H1 (cell line): Measurements from ENCODE around the gene TAGLN3. TPM values are rescaled to one million over a fixed set of nuclear protein-coding genes. Genes with fewer than 3 reads are reported as not detected.

Source experiments
- HDAC6 ChIP-seq: IDR thresholded peaks from one replicate; pipeline ENCODE4 v1.7.1; 2012; ENCODE audit warnings: low read depth, mild to moderate bottlenecking, inconsistent platforms, low read length, moderate library complexity
- polyA plus RNA-seq, 7 experiments: library from polyadenylated mRNA; depleted of rRNA in 3 of 7; stranded (reverse) in 5 of 7; unstranded in 2 of 7; fragments of >200 nt in 5 of 7; fragments of 200-250 nt in 2 of 7; gene quantifications; 1 replicate in 5 of 7; 2 replicates in 1 of 7; 4 replicates in 1 of 7; pipeline versions ENCODE4 v1.2.1 to v1.2.3, GENCODE V29; 2011 to 2013; ENCODE audit warnings: missing spikeins in 2 of 7, mixed read lengths in 2 of 7
- total RNA-seq: library from RNA; stranded (reverse); fragmentation: NEBNext Ultra II Directional; extraction: Animal tissue kit (Norgen Biotek cat#: 25700); gene quantifications from 2 replicates; pipeline ENCODE4 v1.2.1, GENCODE V29; 2021
- TF ChIP-seq, protein P1 (sequence below): fragments of 300-600 bp; sonication (generic); IDR thresholded peaks from 2 replicates; pipeline ENCODE4 v1.7.1; 2012; ENCODE audit warnings: low read length, moderate library complexity, mild to moderate bottlenecking, inconsistent platforms; ENCODE audit not compliant: insufficient replicate concordance

Gene TAGLN3
- total and polyA plus RNA-seq, 2 of the 8 experiments (the other 6 are each of a cell fraction or from before 2014, with no cell fraction given) = 6.3 to 7.5 TPM

DNA sequence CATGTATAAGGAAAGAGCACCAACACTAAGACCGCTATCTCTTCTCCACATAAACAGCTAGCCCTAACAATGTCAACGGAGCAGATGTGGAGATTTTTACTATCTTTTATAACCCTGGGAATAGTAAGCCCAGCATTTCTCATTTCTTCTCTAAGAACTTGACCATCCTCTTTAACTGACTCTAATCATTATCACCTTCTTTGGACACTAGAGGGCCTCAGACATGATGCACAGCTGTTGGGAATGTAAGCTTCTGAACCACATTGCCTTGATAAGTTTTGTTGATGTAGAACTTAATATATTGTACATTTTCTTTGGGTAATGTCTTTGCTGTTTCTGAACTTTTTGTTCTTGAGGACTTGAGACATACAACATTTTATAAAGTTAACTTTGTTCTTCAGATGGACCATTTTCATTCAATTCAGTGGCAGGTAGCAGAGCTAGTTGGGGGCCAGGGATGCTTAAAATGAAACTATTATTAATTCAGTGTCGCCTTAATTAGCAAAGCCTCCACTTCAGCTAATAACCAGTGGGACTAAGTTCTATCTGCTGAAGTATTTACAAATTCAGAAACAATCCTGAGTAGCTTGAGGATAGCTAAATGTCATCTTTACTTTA, 9.6 kb upstream of the TAGLN3 start (continued):
- TF ChIP-seq, protein P1, sequence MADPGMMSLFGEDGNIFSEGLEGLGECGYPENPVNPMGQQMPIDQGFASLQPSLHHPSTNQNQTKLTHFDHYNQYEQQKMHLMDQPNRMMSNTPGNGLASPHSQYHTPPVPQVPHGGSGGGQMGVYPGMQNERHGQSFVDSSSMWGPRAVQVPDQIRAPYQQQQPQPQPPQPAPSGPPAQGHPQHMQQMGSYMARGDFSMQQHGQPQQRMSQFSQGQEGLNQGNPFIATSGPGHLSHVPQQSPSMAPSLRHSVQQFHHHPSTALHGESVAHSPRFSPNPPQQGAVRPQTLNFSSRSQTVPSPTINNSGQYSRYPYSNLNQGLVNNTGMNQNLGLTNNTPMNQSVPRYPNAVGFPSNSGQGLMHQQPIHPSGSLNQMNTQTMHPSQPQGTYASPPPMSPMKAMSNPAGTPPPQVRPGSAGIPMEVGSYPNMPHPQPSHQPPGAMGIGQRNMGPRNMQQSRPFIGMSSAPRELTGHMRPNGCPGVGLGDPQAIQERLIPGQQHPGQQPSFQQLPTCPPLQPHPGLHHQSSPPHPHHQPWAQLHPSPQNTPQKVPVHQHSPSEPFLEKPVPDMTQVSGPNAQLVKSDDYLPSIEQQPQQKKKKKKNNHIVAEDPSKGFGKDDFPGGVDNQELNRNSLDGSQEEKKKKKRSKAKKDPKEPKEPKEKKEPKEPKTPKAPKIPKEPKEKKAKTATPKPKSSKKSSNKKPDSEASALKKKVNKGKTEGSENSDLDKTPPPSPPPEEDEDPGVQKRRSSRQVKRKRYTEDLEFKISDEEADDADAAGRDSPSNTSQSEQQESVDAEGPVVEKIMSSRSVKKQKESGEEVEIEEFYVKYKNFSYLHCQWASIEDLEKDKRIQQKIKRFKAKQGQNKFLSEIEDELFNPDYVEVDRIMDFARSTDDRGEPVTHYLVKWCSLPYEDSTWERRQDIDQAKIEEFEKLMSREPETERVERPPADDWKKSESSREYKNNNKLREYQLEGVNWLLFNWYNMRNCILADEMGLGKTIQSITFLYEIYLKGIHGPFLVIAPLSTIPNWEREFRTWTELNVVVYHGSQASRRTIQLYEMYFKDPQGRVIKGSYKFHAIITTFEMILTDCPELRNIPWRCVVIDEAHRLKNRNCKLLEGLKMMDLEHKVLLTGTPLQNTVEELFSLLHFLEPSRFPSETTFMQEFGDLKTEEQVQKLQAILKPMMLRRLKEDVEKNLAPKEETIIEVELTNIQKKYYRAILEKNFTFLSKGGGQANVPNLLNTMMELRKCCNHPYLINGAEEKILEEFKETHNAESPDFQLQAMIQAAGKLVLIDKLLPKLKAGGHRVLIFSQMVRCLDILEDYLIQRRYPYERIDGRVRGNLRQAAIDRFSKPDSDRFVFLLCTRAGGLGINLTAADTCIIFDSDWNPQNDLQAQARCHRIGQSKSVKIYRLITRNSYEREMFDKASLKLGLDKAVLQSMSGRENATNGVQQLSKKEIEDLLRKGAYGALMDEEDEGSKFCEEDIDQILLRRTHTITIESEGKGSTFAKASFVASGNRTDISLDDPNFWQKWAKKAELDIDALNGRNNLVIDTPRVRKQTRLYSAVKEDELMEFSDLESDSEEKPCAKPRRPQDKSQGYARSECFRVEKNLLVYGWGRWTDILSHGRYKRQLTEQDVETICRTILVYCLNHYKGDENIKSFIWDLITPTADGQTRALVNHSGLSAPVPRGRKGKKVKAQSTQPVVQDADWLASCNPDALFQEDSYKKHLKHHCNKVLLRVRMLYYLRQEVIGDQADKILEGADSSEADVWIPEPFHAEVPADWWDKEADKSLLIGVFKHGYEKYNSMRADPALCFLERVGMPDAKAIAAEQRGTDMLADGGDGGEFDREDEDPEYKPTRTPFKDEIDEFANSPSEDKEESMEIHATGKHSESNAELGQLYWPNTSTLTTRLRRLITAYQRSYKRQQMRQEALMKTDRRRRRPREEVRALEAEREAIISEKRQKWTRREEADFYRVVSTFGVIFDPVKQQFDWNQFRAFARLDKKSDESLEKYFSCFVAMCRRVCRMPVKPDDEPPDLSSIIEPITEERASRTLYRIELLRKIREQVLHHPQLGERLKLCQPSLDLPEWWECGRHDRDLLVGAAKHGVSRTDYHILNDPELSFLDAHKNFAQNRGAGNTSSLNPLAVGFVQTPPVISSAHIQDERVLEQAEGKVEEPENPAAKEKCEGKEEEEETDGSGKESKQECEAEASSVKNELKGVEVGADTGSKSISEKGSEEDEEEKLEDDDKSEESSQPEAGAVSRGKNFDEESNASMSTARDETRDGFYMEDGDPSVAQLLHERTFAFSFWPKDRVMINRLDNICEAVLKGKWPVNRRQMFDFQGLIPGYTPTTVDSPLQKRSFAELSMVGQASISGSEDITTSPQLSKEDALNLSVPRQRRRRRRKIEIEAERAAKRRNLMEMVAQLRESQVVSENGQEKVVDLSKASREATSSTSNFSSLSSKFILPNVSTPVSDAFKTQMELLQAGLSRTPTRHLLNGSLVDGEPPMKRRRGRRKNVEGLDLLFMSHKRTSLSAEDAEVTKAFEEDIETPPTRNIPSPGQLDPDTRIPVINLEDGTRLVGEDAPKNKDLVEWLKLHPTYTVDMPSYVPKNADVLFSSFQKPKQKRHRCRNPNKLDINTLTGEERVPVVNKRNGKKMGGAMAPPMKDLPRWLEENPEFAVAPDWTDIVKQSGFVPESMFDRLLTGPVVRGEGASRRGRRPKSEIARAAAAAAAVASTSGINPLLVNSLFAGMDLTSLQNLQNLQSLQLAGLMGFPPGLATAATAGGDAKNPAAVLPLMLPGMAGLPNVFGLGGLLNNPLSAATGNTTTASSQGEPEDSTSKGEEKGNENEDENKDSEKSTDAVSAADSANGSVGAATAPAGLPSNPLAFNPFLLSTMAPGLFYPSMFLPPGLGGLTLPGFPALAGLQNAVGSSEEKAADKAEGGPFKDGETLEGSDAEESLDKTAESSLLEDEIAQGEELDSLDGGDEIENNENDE = no peak
- no peak for TF ChIP-seq HDAC6
